Measurements from ENCODE around the gene EPHB2.

The EPHB2 gene

DNA sequence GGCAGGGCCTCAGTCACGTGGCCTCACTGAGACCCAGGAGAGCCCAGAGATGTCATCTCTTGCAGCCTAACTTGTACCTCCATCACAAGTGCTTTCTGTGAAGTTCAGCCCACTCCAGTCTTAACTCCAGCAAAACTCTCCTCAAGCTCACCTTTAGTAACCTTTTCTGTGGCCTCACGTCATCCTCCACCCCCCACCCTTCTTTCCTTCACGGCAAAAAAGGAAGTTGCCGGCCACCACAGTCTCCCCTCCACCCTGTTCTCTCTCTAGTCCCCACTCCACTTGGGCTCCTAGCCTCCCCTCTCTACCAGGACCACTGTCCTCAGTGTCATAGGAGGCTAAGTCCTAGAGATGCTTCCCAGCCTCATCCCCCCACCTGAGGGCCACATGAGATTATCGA, 155.1 kb downstream of the EPHB2 start:
- no peak for DNase-seq

GRCh38 chr1:22866868-22867267, 156.2 kb downstream of the EPHB2 start:
- no peak for DNase-seq

- no peak for DNase-seq
Observed at GRCh38 chr1:22868331-22868730, 157.7 kb downstream of the EPHB2 start.

DNA sequence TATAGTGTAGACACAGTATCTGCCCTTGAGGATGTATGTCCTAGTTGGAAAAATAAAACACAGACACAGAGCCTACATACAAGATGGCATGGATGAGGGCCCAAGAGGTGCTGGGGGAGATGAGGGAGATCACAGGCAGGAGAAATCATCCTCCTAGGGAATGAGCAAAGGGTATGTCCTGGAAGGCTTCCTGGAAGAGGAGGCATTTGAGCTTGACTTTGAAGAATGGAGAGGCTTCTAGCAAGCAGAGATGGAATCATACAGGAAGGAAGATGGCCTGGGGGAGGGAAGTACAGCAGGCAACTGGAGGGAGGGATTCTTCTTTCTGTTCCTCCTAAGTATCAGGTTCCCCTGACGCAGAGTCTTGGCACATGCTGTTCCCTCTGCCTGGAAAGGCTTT, 158.7 kb downstream of the EPHB2 start:
- DNase-seq: no peak

- DNase-seq: no peak
Observed at GRCh38 chr1:22870201-22870871, 159.7 kb downstream of the EPHB2 start.

- no peak for DNase-seq
Observed at GRCh38 chr1:22872981-22873664, 162.5 kb downstream of the EPHB2 start.

DNA sequence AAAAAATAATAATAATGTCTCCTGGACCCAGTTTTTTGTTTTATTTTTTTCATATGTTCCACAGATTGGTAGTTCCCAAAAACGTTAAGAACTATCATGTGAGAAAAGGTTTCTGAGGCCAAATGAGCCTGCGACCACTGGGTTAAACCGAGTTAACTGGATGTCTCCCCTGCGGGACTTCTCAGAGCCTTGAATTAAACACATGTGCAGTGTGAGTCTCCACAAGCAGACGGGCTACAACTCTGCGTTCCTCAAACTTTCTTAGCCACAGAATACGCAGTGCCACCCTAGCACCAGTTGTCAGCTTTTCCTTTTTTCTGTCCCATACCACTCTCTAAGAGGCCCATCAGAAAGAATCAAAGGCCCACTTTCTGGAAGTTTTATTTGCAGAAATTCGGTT, 164.1 kb downstream of the EPHB2 start:
- DNase-seq: no peak

- no peak for DNase-seq
Observed at GRCh38 chr1:22875241-22875640, 164.6 kb downstream of the EPHB2 start.

DNA sequence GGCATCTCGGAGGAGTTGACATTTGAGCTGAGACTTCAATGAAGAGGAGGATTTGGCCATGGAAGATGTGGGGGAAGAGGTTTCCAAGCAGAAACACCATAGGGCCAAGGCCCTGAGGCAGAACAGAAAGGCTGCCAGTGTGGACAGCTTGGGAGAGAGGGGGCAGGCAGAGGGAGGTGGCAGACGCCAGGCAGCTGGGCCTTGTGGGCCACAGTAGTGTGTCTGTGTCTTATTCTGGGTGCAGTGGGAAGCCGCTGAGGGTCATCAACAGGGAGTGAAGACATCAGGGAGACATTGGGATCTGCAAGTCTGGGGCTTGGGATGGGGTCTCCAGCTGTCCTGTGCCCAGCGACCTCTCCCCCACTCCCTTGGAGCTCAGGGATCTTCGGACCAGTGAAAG, 165.2 kb downstream of the EPHB2 start:
- no peak for DNase-seq

DNA sequence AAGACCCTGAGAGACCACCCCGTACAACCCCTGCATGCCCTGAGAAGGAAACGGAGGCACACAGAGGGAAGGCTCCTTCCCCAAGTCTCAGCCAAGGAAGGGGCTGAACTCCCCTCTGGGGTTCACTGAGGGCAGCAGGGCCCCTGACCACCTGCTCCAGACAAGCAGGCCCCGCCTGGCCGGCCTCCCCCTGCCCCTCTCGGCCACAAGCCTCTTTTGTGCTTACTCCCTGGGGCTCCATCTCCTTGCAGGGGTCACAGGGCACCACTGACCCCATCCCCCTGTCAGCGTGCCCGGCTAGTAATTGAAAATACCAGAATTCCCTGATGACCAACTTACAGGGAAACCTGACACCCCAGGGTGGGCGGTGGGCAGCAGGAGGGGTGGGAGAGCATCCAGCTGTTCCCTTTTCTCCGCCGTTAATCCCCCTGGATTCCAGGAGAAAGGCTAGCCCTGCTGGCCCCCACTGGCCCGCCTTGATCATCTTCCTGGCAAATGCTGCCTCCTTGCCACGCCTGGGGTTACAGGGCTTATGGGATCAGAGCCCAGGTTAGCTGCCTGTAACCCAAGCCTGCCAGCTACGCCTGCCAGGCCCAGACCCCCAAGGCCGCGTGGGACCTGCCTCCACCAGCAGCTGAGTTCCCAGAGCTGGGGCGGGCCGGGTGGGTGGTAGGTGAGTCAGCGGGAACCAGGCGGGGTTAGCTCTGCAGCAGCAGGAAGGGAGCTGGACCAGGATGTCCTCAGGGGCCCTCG, 165.9 kb downstream of the EPHB2 start:
- DNase-seq: no peak

GRCh38 chr1:22877112-22877915, 166.7 kb downstream of the EPHB2 start:
- DNase-seq: no peak

DNA sequence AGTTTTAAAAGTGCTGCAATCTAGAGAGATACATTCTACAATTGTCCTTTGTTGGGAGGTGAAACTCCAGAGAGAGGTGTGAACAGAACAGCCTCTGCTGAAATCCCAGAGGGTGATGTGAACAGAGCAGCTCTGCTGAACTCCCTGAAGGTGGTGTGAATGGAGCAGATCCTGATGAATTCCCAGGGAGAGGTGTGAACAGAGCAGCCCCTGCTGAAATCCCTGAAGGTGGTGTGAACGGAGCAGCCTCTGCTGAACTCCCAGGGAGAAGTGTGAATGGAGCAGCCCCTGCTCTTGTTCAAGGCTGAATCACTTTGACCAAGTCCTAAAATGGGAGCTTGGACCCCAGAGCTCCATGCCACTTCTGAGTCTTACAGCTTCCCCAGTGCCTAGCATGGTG, 167.3 kb downstream of the EPHB2 start:
- DNase-seq: no peak

- no peak for DNase-seq
Observed at GRCh38 chr1:22878626-22879025, 168.0 kb downstream of the EPHB2 start.

- no peak for DNase-seq
Observed at GRCh38 chr1:22879445-22879844, 168.8 kb downstream of the EPHB2 start.

GRCh38 chr1:22880174-22880601, 169.5 kb downstream of the EPHB2 start:
- no peak for DNase-seq

DNA sequence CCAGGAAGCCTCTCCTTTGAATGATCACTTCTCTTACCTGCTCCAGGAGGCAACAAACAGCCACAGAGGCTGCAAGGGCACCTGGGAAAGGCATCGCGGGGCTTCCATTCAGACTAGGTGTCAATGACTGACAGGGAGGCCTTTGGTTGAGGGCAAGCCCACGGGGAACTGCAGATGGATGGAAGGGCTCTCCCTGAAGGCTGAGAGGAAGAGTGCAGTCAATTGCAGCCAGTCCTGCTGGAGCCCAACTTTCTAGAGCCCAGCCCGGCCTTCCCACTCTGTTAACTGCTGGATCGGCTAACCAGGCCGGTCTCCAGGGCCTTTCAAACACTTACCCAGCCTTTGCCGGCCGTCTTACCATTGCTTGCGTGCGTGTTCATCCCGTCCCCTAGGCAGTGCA, 172.8 kb downstream of the EPHB2 start:
- DNase-seq: no peak

DNA sequence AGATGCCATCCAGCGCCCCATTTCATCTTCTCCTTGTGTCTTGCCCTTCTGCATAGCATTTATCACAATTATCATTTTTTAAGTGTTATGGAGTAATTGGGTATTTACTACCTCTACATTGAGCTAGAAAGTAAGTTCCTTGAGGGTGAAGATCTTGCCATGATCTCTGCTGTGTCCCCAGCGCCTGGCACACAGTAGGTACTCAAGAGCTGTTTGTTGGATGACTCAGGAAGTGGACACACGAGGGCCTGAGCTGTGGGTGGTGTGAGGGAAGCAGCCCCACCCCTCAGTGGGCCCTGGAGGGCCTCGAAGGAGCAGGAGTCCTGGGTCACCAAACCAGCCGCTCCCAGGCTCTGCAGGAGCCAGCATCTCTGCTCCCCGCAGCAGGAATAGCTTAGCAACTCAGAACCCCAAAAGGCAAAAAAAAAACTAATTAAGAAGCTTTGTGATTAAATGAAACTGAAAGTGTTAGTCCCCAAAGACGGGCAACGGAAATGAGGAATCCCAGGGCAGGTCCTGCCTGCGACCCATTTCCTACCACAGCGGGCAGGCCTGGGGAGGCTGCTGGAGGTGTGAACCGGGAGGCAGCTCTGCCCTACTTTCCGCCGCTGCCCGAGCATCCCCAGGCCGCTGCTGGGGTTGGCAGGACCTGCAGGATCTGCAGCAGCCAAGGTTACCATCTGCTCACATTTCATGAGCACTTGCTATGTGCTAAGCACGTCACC, 174.3 kb downstream of the EPHB2 start:
- peak; percentile 29 for DNase-seq

- no peak for DNase-seq
Observed at GRCh38 chr1:22886211-22886610, 175.6 kb downstream of the EPHB2 start.

- no peak for DNase-seq
Observed at GRCh38 chr1:22887491-22887890, 176.9 kb downstream of the EPHB2 start.

- no peak for DNase-seq
Observed at GRCh38 chr1:22888320-22889075, 177.9 kb downstream of the EPHB2 start.

DNA sequence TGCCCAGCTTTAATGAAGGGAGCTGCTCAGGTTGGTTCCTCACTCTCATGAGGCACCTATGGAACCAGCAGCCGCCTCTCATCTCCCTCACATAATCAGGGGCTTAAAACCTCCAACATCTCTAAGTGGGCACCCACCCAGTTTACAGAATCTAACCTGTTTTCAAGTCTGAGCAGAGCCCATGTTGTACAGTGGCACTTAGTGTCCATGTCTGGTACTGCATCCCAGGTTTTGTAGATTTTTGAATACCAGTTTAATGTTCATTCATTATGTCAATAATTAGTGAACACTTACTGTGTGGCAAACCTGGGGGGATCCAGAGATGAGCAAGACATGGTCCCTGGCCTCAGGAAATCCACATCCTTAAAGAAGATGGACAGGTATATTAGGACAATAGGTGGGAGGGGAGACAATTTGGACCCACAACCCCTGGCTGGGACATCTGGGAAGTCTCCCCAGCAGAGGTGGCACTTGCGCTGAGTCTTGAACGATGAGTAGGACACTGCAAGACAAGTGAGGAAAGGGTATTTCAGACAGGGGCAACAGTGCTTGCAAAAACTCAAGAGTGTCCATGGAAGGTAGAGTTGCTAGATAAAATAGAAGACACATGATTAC, 178.7 kb downstream of the EPHB2 start:
- DNase-seq: peak; percentile 10

Measured in CD4-positive, alpha-beta T cell treated with Interleukin-12 subunit alpha and Interleukin-12 subunit beta, for 1 hour (primary cell).